GM12878 (cell line): ENCODE measurements around the gene ZNF688. TPM values are rescaled to one million over a fixed set of nuclear protein-coding genes. Genes with fewer than 3 reads are reported as not detected.

ENCODE experiments used
- ATAC-seq: fragments of 200-7000 bp; cut with Tn5 transposase; 3 replicates; pipeline ENCODE4 v1.9.1; 2020; ENCODE audit warnings: mild to moderate bottlenecking, moderate library complexity
- BruUV-seq: library from RNA; stranded (reverse); fragments of 400-500 nt; replicated peaks from 2 replicates; lab custom pipeline; 2021; lab: Mats Ljungman, UMichigan
- CTCF ChIA-PET: fragments of 300-600 bp; sonication (Branson Sonifier 250); formaldehyde crosslinking; extraction: SDS; loops from one replicate; lab custom pipeline; 2021; ENCODE audit warnings: inconsistent platforms; lab: Yijun Ruan, JAX
- POLR2A ChIA-PET: fragments of 350-600 bp; formaldehyde crosslinking; extraction: SDS; loops from one replicate; lab custom pipeline; 2021; ENCODE audit warnings: inconsistent platforms; lab: Charles Lee
- RAD21 ChIA-PET: fragments of 300-600 bp; sonication (Branson Sonifier 250); formaldehyde crosslinking; loops from one replicate; lab custom pipeline; 2023; ENCODE audit warnings: antibody characterized with exemption; ENCODE audit not compliant: unreplicated experiment; lab: Charles Lee
- SMC1A ChIA-PET: fragments of 300-600 bp; sonication (Branson Sonifier 250); formaldehyde crosslinking; loops from one replicate; lab custom pipeline; 2023; ENCODE audit not compliant: unreplicated experiment, uncharacterized antibody; lab: Charles Lee
- DNase-seq: peaks from one replicate; pipeline ENCODE4 v3.0.0-alpha.2; 2011; ENCODE audit warnings: low read depth, low spot score
- FAIRE-seq: peaks from 3 replicates; lab custom pipeline; 2011; peaks lifted over from hg19 to GRCh38; lab: Jason Lieb, UNC
- H2AFZ ChIP-seq: 2 replicates; pipeline ENCODE4 v1.6.0; 2011; ENCODE audit warnings: low read depth, low read length, control low read depth; ENCODE audit not compliant: control insufficient read depth
- H3K27ac ChIP-seq: 2 replicates; pipeline ENCODE4 v1.5.1; 2011; ENCODE audit warnings: control low read depth; ENCODE audit not compliant: control insufficient read depth, insufficient read depth
- H3K27me3 ChIP-seq, 2 experiments: replicated peaks in 1 of 2; 2 replicates each; pipeline versions ENCODE4 v1.6.0 to v1.6.1; 2011; ENCODE audit warnings: low read length in 1 of 2; ENCODE audit not compliant: control insufficient read depth in 2 of 2, insufficient read depth in 2 of 2
- H3K36me3 ChIP-seq, 2 experiments: 2 replicates each; pipeline ENCODE4 v1.5.1; 2011; ENCODE audit warnings: low read length in 1 of 2; ENCODE audit not compliant: control insufficient read depth in 2 of 2, insufficient read depth in 2 of 2
- H3K4me1 ChIP-seq: 2 replicates; pipeline ENCODE4 v1.6.1; 2011; ENCODE audit warnings: mild to moderate bottlenecking, low read length, moderate library complexity, mixed read lengths; ENCODE audit not compliant: control insufficient read depth, insufficient read depth
- H3K4me2 ChIP-seq: 2 replicates; pipeline ENCODE4 v1.6.0; 2011; ENCODE audit warnings: control low read depth; ENCODE audit not compliant: control insufficient read depth, insufficient read depth
- H3K4me3 ChIP-seq: fragments of 200-600 bp; sonication (generic); 2 replicates; pipeline ENCODE4 v1.5.1; 2016
- H3K79me2 ChIP-seq: 2 replicates; pipeline ENCODE4 v1.6.0; 2011; ENCODE audit warnings: low read length; ENCODE audit not compliant: control insufficient read depth, insufficient read depth
- H3K9ac ChIP-seq: 2 replicates; pipeline ENCODE4 v1.8.0; 2011; ENCODE audit warnings: low read length, control low read depth, mixed read lengths; ENCODE audit not compliant: control insufficient read depth, insufficient read depth
- H3K9me3 ChIP-seq: replicated peaks from 3 replicates; pipeline ENCODE4 v1.5.1; 2011; ENCODE audit warnings: mild to moderate bottlenecking, low read length; ENCODE audit not compliant: control insufficient read depth, insufficient read depth
- H4K20me1 ChIP-seq: 2 replicates; pipeline ENCODE4 v1.6.0; 2011; ENCODE audit not compliant: control insufficient read depth, insufficient read depth
- PAX5 ChIP-seq: IDR thresholded peaks from 2 replicates; pipeline ENCODE4 v1.6.1; 2011; ENCODE audit warnings: low read depth, low read length, borderline replicate concordance
- RBBP5 ChIP-seq: fragments of 200-600 bp; sonication (generic); conservative IDR thresholded peaks from 2 replicates; pipeline ENCODE4 v1.6.1; 2016
- RUNX3 ChIP-seq: IDR thresholded peaks from 2 replicates; pipeline ENCODE4 v1.6.1; 2012; ENCODE audit warnings: low read length, inconsistent platforms
- SIN3A ChIP-seq: IDR thresholded peaks from 2 replicates; pipeline ENCODE4 v1.6.1; 2012; ENCODE audit warnings: low read depth, low read length, improper control_type of control experiment
- WGBS: methylation state at CpG from one replicate; pipeline ENCODE4 v1.1.6; 2016; ENCODE audit warnings: low lambda C conversion rate; ENCODE audit not compliant: insufficient replicate concordance, insufficient coverage; ENCODE audit errors: missing lambda C conversion rate; 5-methylcytosine and 5-hydroxymethylcytosine counted together
- in situ Hi-C: fragments of 300-500 bp; cut with MboI; formaldehyde crosslinking; loops from 9 replicates; pipeline ENCODE4 v1.14.3; 2018; ENCODE audit warnings: mixed read lengths
- intact Hi-C: fragments of 100-400 bp; cut with micrococcal nuclease; formaldehyde crosslinking; loops from one replicate; pipeline ENCODE4 v1.14.2; 2022; ENCODE audit not compliant: unreplicated experiment
- polyA plus RNA-seq, 11 experiments: library from polyadenylated mRNA; depleted of rRNA in 4 of 11; unstranded in 6 of 11; stranded (reverse) in 5 of 11; fragments of >200 nt; fragmentation: Nextera tagmentation in 4 of 11; fragmentation: Illumina TruSeq in 1 of 11; extraction: Ambion mirVana in 4 of 11; extraction: Trizol in 1 of 11; gene quantifications; 1 replicate in 1 of 11; 2 replicates in 10 of 11; pipeline versions ENCODE4 v1.2.1 to v1.2.3, GENCODE V29; 2011 to 2016; ENCODE audit warnings: inconsistent platforms in 2 of 11, missing spikeins in 2 of 11, low read depth in 1 of 11
- total RNA-seq, 4 experiments: library from RNA; depleted of rRNA in 3 of 4; stranded (reverse); fragments of >200 nt in 3 of 4; fragmentation: Illumina TruSeq in 1 of 4; extraction: Trizol in 1 of 4; gene quantifications; 2 replicates each; pipeline versions ENCODE4 v1.2.1 to v1.2.3, GENCODE V29; 2013 to 2021
- TF ChIP-seq, protein P1 (sequence below): fragments of 450-650 bp; formaldehyde crosslinking; IDR thresholded peaks from 2 replicates; pipeline ENCODE4 v1.4.0; 2020; ENCODE audit warnings: mild to moderate bottlenecking, moderate library complexity
- TF ChIP-seq, protein P2 (sequence below): IDR thresholded peaks from 2 replicates; pipeline ENCODE4 v1.6.1; 2012; ENCODE audit warnings: low read depth, low read length, improper control_type of control experiment

ZNF688 gene
- total and polyA plus RNA-seq, 10 of the 15 experiments (the other 5 are each of a cell fraction or from before 2014, with no cell fraction given), result 0.14 to 17.4 (median 10.6) TPM

DNA sequence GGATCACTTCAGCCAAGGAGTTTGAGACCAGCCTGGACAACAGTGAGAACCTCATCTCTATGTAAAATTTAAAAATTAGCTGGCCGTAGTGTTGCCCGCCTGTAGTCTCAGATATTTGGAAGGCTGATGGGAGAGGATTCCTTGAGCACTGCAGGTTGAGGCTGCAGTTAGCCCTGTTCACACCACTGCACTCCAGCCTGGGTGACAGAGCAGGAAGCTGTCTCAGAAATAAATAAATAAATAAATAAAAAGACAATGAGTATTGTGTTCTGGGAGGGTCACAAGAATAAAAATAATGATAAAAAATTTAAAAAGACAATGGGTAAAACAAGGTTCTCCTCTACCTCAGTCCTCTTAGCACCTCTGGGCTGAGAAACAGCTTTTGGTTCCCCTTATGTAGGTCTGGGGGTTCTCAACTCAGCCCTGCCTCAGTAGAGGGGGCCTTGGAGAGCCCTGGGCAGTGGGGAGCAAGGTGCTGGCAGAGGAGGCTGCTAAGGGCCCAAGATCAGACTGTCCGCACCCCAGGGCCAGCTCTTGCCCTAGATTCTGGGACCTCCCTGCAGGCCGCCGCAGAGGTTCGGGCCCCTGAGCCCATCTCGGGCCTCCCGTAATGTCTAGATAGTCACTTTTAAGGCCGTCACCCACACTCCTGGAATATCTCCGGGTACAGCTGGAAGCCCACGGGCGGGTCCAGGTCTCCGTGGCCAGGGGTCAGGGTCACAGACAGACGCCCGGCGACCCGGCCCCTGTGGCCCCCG, 16.8 kb downstream of the ZNF688 start:
- intact Hi-C loops (no loop called here), in situ Hi-C loops (no loop called here)
- H3K27me3 ChIP-seq, result no peaks in the 10 kb centered on the region
- no peaks in the 10 kb centered on the region for H3K4me1 ChIP-seq
- peaks cover 11% of the 10 kb centered on the region for H3K79me2 ChIP-seq
- SMC1A ChIA-PET, result interaction anchor here (1.3 kb wide), 1 partner anchor 11 kb away, joined by 3 read pairs; no protein-coding TSS in a partner anchor
- no peak overlapping the region for H3K4me3 ChIP-seq
- no peaks in the 10 kb centered on the region for H4K20me1 ChIP-seq
- 95% methylated on average over 18 of the region's 18 CpGs for WGBS
- no peaks in the 10 kb centered on the region for H3K9me3 ChIP-seq
- DNase-seq (no peak), FAIRE-seq (no peak), ATAC-seq (no peak)
- peaks cover 7 to 10% of the 10 kb centered on the region in 2 experiments; a peak in 3 of 4 replicates for H3K36me3 ChIP-seq
- no peak overlapping the region for H3K27ac ChIP-seq
- H3K9ac ChIP-seq, result no peak overlapping the region
- RAD21 ChIA-PET, result no interaction called here
- BruUV-seq, result no TSS peak
- H2AFZ ChIP-seq, result no peak overlapping the region
- H3K4me2 ChIP-seq, result no peak overlapping the region
- CTCF ChIA-PET, result interaction anchor here (0.6 to 1.6 kb wide), 5 partner anchors 18 to 125 kb away, joined by 3 to 9 read pairs (median 4); partner anchors contain the start of genes DCTPP1 and ZNF747
- TF ChIP-seq PAX5 (no peak), RUNX3 (no peak), RBBP5 (no peak), SIN3A (no peak)
- TF ChIP-seq, protein P1, sequence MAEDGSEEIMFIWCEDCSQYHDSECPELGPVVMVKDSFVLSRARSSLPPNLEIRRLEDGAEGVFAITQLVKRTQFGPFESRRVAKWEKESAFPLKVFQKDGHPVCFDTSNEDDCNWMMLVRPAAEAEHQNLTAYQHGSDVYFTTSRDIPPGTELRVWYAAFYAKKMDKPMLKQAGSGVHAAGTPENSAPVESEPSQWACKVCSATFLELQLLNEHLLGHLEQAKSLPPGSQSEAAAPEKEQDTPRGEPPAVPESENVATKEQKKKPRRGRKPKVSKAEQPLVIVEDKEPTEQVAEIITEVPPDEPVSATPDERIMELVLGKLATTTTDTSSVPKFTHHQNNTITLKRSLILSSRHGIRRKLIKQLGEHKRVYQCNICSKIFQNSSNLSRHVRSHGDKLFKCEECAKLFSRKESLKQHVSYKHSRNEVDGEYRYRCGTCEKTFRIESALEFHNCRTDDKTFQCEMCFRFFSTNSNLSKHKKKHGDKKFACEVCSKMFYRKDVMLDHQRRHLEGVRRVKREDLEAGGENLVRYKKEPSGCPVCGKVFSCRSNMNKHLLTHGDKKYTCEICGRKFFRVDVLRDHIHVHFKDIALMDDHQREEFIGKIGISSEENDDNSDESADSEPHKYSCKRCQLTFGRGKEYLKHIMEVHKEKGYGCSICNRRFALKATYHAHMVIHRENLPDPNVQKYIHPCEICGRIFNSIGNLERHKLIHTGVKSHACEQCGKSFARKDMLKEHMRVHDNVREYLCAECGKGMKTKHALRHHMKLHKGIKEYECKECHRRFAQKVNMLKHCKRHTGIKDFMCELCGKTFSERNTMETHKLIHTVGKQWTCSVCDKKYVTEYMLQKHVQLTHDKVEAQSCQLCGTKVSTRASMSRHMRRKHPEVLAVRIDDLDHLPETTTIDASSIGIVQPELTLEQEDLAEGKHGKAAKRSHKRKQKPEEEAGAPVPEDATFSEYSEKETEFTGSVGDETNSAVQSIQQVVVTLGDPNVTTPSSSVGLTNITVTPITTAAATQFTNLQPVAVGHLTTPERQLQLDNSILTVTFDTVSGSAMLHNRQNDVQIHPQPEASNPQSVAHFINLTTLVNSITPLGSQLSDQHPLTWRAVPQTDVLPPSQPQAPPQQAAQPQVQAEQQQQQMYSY (CRISPR knock-in tag), result no peak
- TF ChIP-seq, protein P2, sequence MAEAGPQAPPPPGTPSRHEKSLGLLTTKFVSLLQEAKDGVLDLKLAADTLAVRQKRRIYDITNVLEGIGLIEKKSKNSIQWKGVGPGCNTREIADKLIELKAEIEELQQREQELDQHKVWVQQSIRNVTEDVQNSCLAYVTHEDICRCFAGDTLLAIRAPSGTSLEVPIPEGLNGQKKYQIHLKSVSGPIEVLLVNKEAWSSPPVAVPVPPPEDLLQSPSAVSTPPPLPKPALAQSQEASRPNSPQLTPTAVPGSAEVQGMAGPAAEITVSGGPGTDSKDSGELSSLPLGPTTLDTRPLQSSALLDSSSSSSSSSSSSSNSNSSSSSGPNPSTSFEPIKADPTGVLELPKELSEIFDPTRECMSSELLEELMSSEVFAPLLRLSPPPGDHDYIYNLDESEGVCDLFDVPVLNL, result no peak
- POLR2A ChIA-PET, result interaction anchor here (0.5 kb wide), 2 partner anchors 14 to 161 kb away, joined by 3 read pairs; no protein-coding TSS in a partner anchor
